ENCODE measurements around the gene LSAMP.

LSAMP gene

GRCh38 chr3:115922681-115923347 is 522.5 kb downstream of the LSAMP start:
- no peak for DNase-seq (ENCODE audit: insufficient read length, low spot score)
- FAIRE-seq, result no peak

- no peak for DNase-seq (ENCODE audit: insufficient read length, low spot score)
- FAIRE-seq, result no peak
Observed at GRCh38 chr3:115921711-115922110, 523.6 kb downstream of the LSAMP start.

- DNase-seq (ENCODE audit: insufficient read length, low spot score) (no peak), FAIRE-seq (no peak)
Observed at GRCh38 chr3:115918900-115919299, 526.4 kb downstream of the LSAMP start.

GRCh38 chr3:115916866-115917265 is 528.4 kb downstream of the LSAMP start:
- no peak for DNase-seq (ENCODE audit: insufficient read length, low spot score)
- no peak for FAIRE-seq

GRCh38 chr3:115915061-115915460 is 530.2 kb downstream of the LSAMP start:
- DNase-seq (ENCODE audit: insufficient read length, low spot score), result no peak
- FAIRE-seq, result no peak

- no peak for FAIRE-seq
Observed at GRCh38 chr3:115913069-115913686, 532.1 kb downstream of the LSAMP start.

GRCh38 chr3:115912372-115912771 is 532.9 kb downstream of the LSAMP start:
- FAIRE-seq (no peak), DNase-seq (ENCODE audit: insufficient read length, low spot score) (no peak)

More at GRCh38 chr3:115913069-115913686, 532.1 kb downstream of the LSAMP start:
- no peak for DNase-seq (ENCODE audit: insufficient read length, low spot score)

- DNase-seq (ENCODE audit: insufficient read length, low spot score) (no peak), FAIRE-seq (no peak)
Observed at GRCh38 chr3:115905871-115906270, 539.4 kb downstream of the LSAMP start.

GRCh38 chr3:115903843-115904242 is 541.4 kb downstream of the LSAMP start:
- no peak for FAIRE-seq
- DNase-seq (ENCODE audit: insufficient read length, low spot score), result no peak

- FAIRE-seq (no peak), DNase-seq (ENCODE audit: insufficient read length, low spot score) (no peak)
Observed at GRCh38 chr3:115901008-115901407, 544.3 kb downstream of the LSAMP start.

GRCh38 chr3:115899535-115899934 is 545.8 kb downstream of the LSAMP start:
- DNase-seq (ENCODE audit: insufficient read length, low spot score) (no peak), FAIRE-seq (no peak)

GRCh38 chr3:115898656-115899410 is 546.5 kb downstream of the LSAMP start:
- DNase-seq (ENCODE audit: insufficient read length, low spot score), result no peak
- FAIRE-seq, result no peak

- no peak for DNase-seq (ENCODE audit: insufficient read length, low spot score)
- no peak for FAIRE-seq
Observed at GRCh38 chr3:115891006-115891636, 554.2 kb downstream of the LSAMP start.

GRCh38 chr3:115890579-115890978 is 554.7 kb downstream of the LSAMP start:
- no peak for FAIRE-seq
- DNase-seq (ENCODE audit: insufficient read length, low spot score), result no peak

- FAIRE-seq (no peak), DNase-seq (ENCODE audit: insufficient read length, low spot score) (no peak)
Observed at GRCh38 chr3:115885621-115886020, 559.7 kb downstream of the LSAMP start.

- FAIRE-seq (no peak), DNase-seq (ENCODE audit: insufficient read length, low spot score) (no peak)
Observed at GRCh38 chr3:115877615-115877899, 567.7 kb downstream of the LSAMP start.

GRCh38 chr3:115876876-115877614 is 568.2 kb downstream of the LSAMP start:
- FAIRE-seq, result no peak
- DNase-seq (ENCODE audit: insufficient read length, low spot score), result no peak

GRCh38 chr3:115875460-115875859 is 569.8 kb downstream of the LSAMP start:
- FAIRE-seq, result no peak
- DNase-seq (ENCODE audit: insufficient read length, low spot score), result no peak

- no peak for FAIRE-seq
- DNase-seq (ENCODE audit: insufficient read length, low spot score), result no peak
Observed at GRCh38 chr3:115871735-115872134, 573.6 kb downstream of the LSAMP start.

- no peak for FAIRE-seq
- no peak for DNase-seq (ENCODE audit: insufficient read length, low spot score)
Observed at GRCh38 chr3:115864911-115865310, 580.4 kb downstream of the LSAMP start.

GRCh38 chr3:115862849-115863248 is 582.4 kb downstream of the LSAMP start:
- DNase-seq (ENCODE audit: insufficient read length, low spot score), result no peak
- FAIRE-seq, result no peak

Measured in HTR-8/SVneo (cell line).